EH (cell line): Measurements from ENCODE around the gene SLC12A2.

Source experiments
- DNase-seq: peaks from one replicate; pipeline ENCODE4 v3.0.0-alpha.2; 2015; ENCODE audit warnings: low read depth

Gene SLC12A2

DNA sequence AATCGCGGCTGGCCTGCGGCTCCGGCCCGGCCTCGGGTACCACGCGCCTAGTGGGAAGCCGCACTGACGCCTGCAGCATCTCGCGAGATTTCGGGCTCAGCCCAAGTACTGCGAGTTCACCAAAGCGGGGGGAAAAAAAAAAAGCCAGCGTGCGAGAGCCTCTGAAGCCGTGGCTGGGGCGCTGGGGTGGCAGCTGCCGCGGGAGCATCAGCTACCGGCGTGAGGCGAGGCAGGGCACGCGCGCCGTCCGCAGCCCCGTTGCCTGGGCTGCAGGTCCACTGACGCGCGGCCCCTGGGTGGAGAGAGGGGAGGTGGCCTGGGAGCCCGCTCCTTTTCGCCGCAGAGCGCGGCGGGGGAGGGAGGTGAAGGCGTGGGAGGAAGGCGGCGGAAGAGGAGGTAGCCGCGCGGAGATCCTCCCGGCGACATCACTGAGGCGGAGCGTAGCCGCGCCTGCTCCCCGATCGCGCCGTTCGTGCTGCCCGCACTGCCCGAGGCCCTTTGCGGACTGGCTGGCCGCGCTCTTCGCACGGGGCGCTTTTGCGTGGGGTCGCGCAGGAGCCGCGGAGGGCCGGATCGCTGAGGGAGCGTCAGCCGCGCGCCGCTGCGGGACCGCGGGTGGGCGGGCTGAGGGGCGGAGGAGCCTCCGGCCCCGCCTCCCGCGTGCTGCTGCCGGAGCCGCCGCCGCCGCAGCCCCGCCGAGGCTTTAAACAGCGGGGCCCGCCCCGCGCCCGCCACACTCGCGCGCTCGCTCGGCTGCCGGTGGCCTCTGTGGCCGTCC, at the start of gene SLC12A2:
Gene SLC12A2, plus strand, starts transcription at position 734 of the 778 bp plus-strand sequence. CDS start 189 bp downstream, outside the sequence.
- DNase-seq, result peak; percentile 96

DNA sequence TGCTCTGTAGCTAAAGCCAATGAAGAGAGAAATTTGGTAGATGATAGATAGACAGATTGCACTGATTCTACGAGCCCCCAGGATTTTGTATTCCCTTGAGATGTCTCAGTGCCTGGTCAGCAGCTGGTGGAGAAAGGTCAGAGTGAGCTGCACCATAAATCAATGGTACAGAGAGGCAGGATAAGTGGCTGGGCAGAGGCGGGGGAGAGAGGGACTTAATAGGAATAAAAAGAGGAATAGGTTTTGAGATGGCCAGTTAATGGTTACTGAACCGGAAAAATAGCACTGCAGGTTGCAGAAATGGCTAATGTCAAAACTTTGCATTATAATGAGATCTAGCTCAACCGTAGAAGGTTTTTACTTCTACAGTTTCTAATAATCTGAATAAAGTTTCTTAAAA, 47.9 kb upstream of the SLC12A2 start:
- DNase-seq, result no peak

DNA sequence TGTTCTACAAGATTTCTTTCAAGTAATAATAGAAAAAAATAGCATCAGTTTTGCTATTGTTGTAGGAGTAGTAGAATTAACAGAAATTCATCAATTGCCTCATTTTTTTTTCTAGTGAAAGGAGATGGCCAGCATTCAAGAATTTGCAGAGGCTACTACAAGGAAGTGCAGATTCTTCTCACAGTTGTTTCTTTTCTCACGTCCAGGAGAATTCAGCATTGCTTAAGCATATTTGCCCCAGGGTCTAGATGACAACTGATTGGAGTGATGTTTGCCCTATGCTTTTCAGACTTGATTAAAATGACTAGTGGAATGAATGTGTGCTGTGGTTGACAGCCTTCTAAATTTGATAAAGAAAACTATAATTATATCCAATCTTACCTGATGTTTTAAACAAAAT, 46.6 kb upstream of the SLC12A2 start:
- peak; percentile 71 for DNase-seq

DNA sequence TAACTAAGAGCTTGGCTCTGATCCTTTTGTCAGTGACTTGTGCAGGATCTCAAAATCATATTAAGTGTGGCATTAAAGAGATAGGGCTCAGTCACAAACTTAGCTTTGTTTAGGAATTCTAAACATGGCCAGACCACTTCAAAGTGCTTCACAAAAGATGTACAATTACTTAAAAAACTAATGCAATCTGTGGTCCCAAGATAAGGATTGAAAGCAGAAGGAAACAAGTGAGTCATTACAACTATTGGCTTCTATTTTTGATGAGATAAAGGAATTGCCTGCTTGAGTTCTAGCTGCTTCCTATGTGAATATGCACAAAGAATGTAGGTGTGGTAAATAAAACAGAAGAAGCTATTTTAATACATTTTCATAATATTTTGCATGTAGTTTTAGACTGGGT, 44.9 kb upstream of the SLC12A2 start:
- peak; percentile 66 for DNase-seq

DNA sequence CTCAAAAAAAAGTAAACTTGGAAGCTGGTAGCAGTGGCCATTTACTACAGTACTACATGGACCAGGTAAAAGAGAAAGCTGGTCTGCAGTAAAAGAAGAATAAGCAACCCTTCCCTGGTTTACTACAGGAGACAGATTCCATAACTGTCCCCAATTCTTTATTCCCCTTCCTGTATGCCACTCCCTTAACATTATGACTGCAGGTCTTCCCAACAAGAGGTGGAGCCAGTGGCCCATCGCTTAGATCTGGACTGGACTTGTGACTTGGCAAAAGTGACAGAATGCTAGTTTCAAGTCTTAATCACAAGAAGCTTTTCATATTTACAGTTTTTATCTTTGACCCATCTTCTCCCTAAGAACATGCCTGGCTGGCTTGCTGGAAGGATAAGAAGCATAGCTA, 42.6 kb upstream of the SLC12A2 start:
- no peak for DNase-seq

DNA sequence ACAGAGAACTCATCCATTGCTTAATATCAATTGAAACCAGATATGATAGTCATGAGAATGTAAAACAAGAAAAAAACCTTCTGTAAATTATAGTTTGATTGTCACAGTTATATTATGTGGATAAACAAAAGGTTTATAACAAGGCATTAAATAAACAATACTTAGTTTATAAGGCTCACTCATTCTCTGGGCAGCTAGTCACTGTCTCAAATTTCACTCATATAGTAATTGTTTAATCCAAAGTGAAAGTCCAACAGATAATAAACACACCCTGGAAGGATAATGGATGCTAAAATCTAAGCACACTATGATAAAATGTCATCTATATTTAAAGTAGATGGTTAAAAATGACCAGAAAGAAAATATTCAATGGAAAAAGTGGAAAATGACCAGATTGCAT, 30.8 kb upstream of the SLC12A2 start:
- peak; percentile 37 for DNase-seq

DNA sequence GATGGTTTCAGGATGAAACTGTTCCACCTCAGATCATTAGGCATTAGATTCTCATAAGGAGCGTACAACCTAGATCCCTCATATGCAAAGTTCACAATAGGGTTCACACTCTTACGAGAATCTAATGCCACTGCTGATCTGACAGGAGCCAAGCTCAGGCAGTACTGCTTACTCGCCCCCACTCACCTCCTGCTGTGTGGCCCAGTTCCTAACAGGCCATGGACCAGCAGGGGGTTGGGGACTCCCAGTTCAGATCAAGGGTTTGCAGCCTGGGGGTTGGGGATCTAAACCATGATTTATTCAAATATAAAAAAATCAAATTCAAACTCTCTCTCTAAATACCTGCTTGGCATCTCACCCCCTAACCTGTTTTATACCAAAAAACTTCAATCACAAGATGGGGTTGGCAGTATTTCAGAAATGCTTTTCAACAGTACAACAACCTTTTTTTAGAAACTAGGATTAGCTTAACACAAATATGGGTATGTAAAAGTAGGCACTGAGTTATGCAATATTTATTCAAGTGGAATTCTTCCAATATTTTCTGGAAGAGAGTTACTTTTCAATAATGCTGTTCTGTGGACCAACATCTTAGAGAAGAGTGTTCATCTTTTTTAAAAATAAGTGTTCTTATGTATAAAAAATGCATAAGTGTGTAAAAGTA, 30.1 kb upstream of the SLC12A2 start:
- DNase-seq, result peak; percentile 51

DNA sequence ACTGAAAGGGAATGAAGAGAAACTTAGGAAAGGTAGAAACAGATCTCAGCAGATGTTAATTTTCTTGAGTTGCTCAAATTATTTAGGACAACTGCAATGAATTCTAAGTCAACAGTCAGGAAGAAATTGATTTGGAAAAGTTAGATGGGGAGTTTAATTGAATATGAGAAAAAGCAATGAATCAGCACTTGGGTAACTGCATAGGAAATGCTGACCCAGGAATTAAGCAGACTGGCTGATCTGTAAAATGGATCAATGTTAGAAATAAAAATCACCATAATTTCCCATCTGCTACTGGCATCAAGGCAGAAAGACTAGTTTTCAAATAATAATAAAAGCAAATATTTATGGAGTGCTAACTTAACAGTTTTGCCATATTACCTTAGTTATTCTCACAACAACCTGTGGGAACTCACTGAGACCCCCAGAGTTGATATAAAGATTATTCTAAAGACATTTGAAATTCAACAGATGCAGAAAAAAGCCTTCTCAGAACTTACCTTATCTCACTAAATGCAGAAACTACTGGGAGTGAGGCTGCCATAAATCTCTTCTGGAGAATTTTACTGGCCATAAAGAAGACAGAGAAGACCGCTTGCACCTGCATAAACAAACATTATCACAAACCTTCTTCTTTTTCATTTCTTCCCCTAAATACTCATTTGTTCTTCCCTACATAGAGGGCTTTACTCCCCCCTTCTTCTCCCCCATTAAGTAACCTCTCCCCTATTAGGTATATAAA, 22.8 kb upstream of the SLC12A2 start:
- no peak for DNase-seq

DNA sequence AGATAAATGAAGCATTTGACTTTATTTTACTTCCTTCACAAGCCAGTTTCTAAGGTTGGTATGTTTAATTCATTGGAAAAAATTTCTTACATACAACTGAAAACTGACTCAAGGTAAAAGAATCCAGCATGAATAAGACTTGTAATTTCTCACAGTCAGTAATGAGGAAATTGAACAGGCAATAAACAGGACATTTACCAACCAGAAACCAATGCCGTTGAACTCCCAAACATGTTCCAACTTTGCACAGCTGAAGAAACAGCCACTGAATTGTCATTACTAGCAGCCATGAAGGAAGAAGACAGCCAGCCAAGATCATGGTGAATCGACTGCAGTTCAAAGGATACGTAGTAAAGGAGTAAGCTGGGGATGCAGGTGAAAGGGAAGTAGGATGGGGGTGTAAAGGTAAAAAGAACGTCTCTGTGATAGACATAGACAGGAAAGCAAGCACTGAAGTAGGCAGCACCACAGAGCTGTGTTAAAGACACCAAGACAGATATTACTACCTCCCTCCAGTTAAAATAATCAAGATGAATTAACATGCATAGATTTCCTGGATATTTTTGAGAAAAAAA, 21.3 kb upstream of the SLC12A2 start:
- DNase-seq, result peak; percentile 88

DNA sequence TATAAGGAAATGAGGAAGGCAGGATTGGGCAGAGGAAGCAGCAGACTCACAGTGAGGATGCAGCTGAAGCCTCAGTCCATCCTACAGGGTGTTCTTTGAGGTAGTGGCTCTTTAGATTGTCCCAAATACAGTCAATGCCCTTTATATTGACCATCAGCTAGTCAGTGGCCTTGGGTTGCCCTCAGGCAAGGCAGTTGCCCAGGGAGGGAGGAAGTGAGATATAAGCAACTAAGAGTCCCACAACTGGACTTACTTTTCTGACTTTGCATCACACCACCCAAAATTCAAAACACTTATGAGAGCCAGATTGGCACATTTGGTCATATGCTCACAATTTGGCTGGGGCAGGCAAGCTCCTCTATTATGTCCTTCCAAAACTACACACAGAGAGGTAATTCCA, 9.4 kb upstream of the SLC12A2 start:
- no peak for DNase-seq

DNA sequence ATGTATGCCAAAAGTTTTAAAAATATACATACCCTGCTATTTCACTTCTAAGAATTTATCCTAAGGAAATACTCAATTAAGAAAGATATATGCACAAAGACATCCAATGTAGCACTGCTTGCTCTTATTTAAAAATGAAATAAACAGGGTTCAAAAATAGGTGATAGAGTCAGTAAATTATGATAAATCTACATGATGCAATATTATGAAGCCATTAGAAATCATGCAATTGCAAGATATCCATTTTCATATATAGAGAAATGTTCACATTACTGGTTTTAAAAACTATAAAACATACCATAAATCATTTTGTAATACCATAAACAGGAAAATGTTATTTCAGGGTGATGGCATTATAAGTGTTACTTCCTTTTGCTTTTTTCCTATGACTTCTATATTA, 8.6 kb upstream of the SLC12A2 start:
- no peak for DNase-seq

DNA sequence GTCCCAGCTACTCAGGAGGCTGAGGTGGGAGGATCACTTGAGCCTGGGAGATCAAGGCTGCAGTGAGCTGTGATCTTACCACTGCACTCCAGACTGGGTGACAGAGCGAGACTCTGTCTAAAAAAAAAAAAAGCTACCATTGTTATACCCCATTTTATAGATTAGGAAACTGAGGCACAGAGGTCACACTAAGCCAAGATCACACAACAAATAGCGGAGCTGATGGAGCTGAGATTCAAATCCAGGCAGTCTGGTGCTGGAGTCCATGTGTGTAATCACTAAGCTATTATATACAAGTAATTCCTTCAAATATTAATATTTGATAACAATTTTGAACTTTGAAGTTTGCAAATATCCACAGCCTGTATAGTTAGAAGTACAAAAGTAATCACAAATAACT, 6.0 kb upstream of the SLC12A2 start:
- no peak for DNase-seq

DNA sequence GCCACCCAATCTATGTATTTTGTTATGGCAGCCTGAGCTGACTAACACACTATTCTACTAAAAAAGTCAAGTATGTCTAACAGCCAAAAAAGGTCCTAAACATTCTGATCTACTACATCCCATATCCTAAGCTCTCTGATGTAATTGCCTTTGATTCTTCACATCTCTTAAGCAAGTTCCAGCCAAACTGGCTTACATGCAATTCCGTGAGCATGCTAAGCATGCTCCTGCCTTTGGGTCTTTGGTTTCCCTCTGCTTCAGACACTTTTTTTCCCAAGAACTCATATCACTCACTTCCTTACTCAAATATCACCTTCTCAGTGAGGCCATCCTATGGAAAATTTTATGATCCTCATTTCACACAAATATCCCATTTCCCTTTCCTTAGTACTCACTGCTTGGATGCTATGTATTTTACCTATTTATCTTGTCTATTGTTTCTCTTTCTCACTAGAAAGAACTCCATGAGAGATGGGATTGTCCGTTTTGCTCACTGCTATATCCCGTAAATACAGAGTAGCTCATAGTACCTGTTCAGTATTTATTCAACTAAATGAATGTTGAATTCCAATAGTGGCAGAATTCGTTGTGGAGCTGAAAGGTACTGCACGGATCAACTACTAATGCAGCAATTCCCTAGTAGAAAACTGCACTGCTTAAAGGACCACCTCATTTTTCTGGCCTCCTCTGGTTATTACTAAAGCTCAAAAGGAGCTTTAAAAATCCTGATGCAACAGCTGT, 2.3 kb upstream of the SLC12A2 start:
- peak; percentile 25 for DNase-seq

DNA sequence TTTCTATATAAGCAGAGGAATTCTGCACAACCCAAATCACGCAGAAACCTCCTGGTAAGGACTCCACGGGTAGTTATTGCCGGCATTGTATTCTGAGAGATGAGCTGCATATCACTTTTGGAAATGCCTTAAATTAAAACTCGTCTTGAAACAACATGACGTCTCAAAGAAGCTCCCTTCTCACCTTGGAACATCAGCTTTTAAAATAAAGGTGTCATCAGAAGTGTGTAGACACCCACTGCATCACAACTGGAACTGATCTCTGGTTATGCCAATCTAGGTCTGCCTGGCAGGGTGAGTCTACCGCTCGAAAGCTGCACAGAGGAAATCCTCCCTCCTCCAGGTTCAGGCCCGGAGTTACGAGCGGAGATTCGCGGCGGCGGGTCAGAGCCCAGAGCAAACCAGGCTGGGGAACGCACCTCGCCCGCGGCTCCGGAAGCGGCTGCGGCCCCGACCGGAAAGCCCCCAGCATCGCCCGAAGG, 974 bp upstream of the SLC12A2 start:
- no peak for DNase-seq

DNA sequence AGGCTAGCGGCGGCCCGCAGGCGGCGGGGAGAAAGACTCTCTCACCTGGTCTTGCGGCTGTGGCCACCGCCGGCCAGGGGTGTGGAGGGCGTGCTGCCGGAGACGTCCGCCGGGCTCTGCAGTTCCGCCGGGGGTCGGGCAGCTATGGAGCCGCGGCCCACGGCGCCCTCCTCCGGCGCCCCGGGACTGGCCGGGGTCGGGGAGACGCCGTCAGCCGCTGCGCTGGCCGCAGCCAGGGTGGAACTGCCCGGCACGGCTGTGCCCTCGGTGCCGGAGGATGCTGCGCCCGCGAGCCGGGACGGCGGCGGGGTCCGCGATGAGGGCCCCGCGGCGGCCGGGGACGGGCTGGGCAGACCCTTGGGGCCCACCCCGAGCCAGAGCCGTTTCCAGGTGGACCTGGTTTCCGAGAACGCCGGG, 253 bp downstream of the SLC12A2 start:
- no peak for DNase-seq

DNA sequence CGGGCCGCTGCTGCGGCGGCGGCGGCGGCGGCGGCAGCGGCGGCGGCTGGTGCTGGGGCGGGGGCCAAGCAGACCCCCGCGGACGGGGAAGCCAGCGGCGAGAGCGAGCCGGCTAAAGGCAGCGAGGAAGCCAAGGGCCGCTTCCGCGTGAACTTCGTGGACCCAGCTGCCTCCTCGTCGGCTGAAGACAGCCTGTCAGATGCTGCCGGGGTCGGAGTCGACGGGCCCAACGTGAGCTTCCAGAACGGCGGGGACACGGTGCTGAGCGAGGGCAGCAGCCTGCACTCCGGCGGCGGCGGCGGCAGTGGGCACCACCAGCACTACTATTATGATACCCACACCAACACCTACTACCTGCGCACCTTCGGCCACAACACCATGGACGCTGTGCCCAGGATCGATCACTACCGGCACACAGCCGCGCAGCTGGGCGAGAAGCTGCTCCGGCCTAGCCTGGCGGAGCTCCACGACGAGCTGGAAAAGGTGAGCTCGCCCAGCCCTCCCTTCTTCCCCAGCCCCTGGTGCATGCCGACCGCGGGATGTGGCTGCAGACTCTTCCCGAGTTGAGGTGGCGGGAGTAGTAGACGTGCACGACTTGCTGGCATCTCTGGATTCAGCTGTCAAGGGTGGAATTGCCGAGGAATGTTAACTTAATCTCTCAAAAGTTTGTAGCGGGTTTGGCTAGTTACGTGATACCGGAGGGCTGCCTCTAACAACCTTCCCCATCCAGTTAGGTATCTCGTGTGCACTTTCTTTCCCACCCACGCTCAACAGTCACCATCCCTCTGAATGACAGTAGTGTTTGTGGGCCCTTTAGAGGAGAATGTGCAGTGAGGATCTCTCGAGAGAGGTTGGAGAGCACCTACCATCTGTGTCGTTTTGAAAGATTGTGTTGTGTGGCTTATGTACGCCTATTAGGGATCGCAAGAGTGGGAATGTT, 932 bp downstream of the SLC12A2 start:
- peak; percentile 43 for DNase-seq

DNA sequence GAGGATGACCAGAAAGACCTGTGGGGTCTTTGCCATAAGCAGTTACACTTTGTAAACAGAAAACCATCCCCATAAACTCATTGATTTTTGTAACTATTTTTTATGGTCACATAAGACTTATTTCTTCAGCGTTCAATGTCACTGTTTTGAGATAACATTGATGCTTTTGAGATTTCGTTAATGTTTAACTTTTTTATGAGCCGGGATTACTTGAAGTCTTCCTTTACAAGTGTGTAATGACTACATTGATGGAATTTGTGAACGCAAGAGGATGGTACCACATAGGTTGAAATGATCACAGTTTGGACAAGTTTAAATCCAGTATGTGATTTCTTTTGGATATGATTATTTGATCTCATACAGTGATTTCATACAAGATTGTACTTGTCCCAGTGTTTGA, 1.8 kb downstream of the SLC12A2 start:
- no peak for DNase-seq

DNA sequence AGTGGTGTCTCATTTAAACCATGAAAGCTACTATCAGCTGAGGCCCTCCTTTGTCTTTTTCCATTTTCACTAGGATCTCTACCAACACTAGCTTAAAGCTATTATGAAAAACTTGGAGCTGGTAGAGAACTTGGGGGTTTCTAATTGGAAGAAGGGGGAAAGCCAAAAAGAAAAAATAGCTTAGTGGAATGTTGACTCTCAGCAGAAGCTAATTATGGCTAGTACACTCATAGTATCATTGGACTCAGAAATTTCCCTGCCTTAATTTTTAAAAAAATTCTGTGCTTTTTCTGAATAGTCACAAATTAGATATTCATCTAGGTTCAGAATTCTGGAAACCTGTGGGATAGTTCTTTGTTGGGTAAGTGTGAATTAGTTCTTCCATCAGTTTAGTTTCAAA, 8.0 kb downstream of the SLC12A2 start:
- no peak for DNase-seq

DNA sequence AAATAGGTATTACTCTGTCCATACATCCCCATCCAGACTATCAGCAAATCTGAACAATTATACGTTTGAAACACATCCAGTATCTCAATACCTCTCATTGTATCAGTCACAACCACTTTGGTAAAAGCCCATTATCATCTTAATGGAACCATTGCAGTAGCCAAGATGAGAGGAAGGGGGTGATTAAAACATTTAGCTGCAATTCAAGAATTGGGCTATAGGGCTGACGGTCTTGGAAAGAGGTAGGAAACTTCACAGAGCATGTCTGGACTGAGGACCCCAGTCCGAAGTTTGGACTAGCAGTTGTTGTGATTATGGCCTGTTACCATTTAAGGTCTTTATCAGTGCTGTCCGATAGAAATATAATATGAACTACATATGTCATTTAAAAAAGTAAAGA, 8.6 kb downstream of the SLC12A2 start:
- no peak for DNase-seq

DNA sequence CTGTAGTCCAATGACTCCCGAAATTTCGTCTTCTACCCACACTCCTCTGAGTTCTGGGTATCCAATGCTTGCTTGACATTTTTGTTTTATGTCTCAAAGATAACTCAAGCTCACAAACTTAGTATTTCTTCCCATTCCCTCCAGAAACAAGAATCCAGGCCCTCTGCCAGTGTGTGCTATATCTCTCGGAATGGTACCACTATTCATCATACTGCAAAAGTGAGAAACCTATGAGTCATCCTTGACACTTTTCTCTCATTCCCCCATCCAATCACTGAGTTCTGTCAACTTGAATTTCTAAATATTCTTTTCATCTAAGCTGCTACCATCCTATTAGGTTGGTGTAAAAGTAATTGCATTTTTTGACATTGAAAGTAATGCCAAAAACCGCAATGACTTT, 9.8 kb downstream of the SLC12A2 start:
- peak; percentile 50 for DNase-seq

DNA sequence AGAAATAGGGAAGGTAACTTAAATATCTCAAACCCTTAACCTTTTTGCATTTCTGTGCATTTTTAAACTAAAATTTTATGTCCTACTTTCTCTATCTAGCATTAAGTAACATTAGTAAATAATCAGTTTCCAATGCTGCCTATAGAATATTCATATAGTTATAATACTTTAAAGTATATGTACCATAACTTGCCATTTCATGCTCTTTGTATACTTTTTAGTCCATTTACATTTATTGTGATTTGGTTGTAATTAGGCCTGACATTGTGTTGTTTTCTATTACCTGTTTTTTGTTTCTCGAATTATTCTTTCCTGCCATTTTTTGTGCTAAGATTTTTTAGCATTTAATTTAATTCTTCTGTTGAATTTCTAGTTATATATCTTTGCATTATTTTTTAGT, 13.7 kb downstream of the SLC12A2 start:
- DNase-seq, result no peak
